HG02840 (cell line): ENCODE measurements around the gene PELO.

Experiments
- ATAC-seq: cut with Tn5 transposase; IDR thresholded peaks from one replicate; pipeline ENCODE4 v1.9.1; 2021; ENCODE audit warnings: mild to moderate bottlenecking, moderate library complexity, moderate number of reproducible peaks; ENCODE audit not compliant: unreplicated experiment, low FRiP score

PELO gene

DNA sequence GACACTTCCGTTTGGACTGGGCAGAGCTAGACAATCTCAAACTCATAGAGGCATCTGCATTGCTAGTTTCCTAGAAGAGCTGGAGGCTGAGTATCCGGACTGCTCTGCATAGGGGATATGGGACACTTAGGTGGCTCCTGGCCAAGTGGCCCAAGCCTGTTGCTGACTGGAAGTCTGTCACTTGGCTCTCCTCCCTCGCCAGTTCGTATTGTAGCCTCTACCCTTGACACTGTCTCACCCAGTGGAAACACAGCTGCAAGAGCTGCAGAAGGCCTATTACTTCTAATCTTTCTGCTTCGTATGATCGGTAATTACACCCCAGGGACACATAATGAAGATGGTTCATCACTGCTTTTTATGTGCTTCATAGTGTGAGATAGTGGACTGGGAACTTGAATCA lies 34.7 kb downstream of the PELO start:
- no peak for ATAC-seq

- ATAC-seq: no peak
These were observed 37.1 kb downstream of the PELO start for GRCh38 chr5:52824827-52825226.

- peak; percentile 96 for ATAC-seq
These were observed 38.1 kb downstream of the PELO start for GRCh38 chr5:52825826-52826225.

- ATAC-seq: no peak
These were observed 40.1 kb downstream of the PELO start for GRCh38 chr5:52827815-52828214.

- no peak for ATAC-seq
These were observed 41.9 kb downstream of the PELO start for GRCh38 chr5:52829664-52830063.

- no peak for ATAC-seq
These were observed 42.9 kb downstream of the PELO start for GRCh38 chr5:52830650-52831049.

- no peak for ATAC-seq
These were observed 44.2 kb downstream of the PELO start for GRCh38 chr5:52831786-52832511.

DNA sequence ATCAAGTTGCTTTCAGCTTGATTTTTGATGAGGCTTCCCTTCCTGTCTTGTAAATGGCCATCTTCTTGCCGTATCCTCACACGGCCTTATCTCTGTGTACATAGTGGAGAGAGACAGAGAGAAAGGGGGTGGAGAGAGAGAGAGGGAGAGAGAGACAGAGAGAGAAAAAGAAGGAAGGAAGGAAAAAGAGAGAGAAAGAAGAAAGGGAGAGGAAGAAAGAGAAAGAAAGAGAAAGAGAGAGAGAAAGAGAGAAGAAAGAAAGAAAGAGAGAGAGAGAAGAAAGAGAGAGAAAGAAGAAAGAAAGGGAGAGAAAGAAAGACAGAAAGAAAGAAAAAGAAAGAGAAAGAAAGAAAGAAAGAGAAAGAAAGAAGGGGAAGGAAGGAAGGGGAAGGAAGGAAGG lies 46.6 kb downstream of the PELO start:
- no peak for ATAC-seq

DNA sequence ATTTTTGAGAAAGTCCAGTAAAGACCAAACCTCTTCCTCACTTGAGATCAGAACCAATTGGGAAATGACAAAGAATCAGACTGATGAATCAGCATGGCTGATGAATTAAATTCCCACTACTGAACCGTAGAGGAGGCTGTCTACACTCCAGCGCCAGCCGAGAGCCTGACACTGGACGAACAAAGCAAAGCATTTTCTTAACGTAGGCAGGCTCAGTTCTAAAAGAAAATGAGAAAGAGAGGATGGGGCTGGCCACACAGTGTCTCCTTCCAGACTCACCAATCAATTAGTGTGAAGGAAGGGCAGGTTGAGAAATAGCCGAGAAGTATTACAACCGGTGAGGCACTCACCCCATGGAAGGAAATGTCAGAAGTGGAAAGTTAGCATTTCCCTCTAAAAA lies 49.4 kb downstream of the PELO start:
- ATAC-seq: no peak
